B cell (primary cell): Measurements from ENCODE around the gene ERP44.

Experiments used
- EZH2 ChIP-seq: IDR thresholded peaks from 2 replicates; pipeline ENCODE4 v1.6.1; 2012; ENCODE audit warnings: borderline replicate concordance, low read depth, mild to moderate bottlenecking, moderate library complexity, low read length; ENCODE audit not compliant: insufficient read depth, poor library complexity, severe bottlenecking
- TF ChIP-seq, protein P1 (sequence below): fragments of 200-600 bp; IDR thresholded peaks from one replicate; pipeline ENCODE4 v1.8.0; 2022; ENCODE audit warnings: antibody characterized with exemption, mild to moderate bottlenecking

DNA sequence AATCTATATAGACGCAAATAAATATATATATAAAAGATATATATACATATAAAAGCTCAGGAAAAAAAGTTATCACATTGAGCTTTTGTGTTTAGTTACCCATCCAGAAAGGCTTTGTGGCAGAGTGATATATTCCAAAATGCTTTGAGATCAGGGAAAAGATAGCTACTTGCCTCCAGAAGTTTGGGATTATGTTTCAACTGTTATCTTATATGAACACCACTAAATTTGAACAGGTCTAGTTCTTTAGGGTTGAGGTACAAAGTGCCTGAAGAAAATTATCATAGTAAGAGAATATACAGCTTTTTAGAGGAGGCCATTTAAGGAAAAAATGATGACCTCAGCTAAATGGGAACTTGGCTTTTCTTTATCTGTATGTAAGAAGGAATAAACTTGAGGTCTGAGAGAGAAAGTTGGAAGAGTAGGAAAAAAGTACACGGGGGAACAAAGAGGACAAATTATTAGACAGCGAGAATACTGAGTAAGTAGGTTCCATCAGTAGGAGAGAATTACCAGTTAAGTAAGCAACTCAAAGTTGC, 2.4 kb downstream of the ERP44 start:
- TF ChIP-seq, protein P1, sequence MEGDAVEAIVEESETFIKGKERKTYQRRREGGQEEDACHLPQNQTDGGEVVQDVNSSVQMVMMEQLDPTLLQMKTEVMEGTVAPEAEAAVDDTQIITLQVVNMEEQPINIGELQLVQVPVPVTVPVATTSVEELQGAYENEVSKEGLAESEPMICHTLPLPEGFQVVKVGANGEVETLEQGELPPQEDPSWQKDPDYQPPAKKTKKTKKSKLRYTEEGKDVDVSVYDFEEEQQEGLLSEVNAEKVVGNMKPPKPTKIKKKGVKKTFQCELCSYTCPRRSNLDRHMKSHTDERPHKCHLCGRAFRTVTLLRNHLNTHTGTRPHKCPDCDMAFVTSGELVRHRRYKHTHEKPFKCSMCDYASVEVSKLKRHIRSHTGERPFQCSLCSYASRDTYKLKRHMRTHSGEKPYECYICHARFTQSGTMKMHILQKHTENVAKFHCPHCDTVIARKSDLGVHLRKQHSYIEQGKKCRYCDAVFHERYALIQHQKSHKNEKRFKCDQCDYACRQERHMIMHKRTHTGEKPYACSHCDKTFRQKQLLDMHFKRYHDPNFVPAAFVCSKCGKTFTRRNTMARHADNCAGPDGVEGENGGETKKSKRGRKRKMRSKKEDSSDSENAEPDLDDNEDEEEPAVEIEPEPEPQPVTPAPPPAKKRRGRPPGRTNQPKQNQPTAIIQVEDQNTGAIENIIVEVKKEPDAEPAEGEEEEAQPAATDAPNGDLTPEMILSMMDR = no peak
- TF ChIP-seq EZH2 = no peak
